Endothelial cell of umbilical vein (primary cell): ENCODE results near the gene KATNAL1. TPM values are rescaled to one million over a fixed set of nuclear protein-coding genes. Genes with fewer than 3 reads are reported as not detected.

Source experiments
- BruUV-seq: library from RNA; stranded (reverse); fragments of 400-500 nt; replicated peaks from 2 replicates; lab custom pipeline; 2021; lab: Mats Ljungman, UMichigan
- CTCF ChIA-PET: fragments of 300-600, 350-600 bp; sonication (Branson Sonifier 250); formaldehyde crosslinking; loops from one replicate; lab custom pipeline; 2021; ENCODE audit warnings: antibody characterized with exemption, inconsistent platforms; lab: Charles Lee
- POLR2A ChIA-PET: fragments of 300-600, 350-600 bp; sonication (Branson Sonifier 250); formaldehyde crosslinking; loops from one replicate; lab custom pipeline; 2021; ENCODE audit warnings: antibody characterized with exemption, inconsistent platforms; lab: Charles Lee
- DNase-seq: peaks from one replicate; pipeline ENCODE4 v3.0.0-alpha.2; 2011; ENCODE audit warnings: low read depth, low spot score
- FAIRE-seq: peaks from 2 replicates; lab custom pipeline; 2011; peaks lifted over from hg19 to GRCh38; lab: Jason Lieb, UNC
- H2AFZ ChIP-seq: 2 replicates; pipeline ENCODE4 v1.6.0; 2012; ENCODE audit warnings: low read depth, low read length, control low read depth, inconsistent platforms
- H3K27ac ChIP-seq: 2 replicates; pipeline ENCODE4 v1.5.1; 2011; ENCODE audit warnings: low read depth, mild to moderate bottlenecking, control low read depth, low read length, moderate library complexity; ENCODE audit not compliant: insufficient read depth
- H3K27me3 ChIP-seq, 2 experiments: 2 replicates each; pipeline versions ENCODE4 v1.6.0 to v1.6.1; 2011; ENCODE audit warnings: low read length in 2 of 2, mixed read lengths in 1 of 2; ENCODE audit not compliant: control insufficient read depth in 2 of 2, insufficient read depth in 2 of 2
- H3K36me3 ChIP-seq, 2 experiments: 2 replicates in 1 of 2; 3 replicates in 1 of 2; pipeline ENCODE4 v1.5.1; 2011; ENCODE audit warnings: low read length in 2 of 2, mild to moderate bottlenecking in 1 of 2, moderate library complexity in 1 of 2; ENCODE audit not compliant: control insufficient read depth in 2 of 2, insufficient read depth in 2 of 2; ENCODE audit errors: extremely low read depth in 1 of 2
- H3K4me1 ChIP-seq: 3 replicates; pipeline ENCODE4 v1.5.1; 2011; ENCODE audit warnings: mild to moderate bottlenecking, low read length; ENCODE audit not compliant: control insufficient read depth, insufficient read depth; ENCODE audit errors: extremely low read depth
- H3K4me2 ChIP-seq: 2 replicates; pipeline ENCODE4 v1.6.1; 2011; ENCODE audit warnings: low read length, control low read depth, mixed read lengths; ENCODE audit not compliant: insufficient read depth
- H3K4me3 ChIP-seq, 3 experiments: fragments of 200-600 bp in 1 of 3; sonication (generic), shearing (Covaris generic) in 1 of 3; replicated peaks in 1 of 3; 2 replicates each; pipeline ENCODE4 v1.5.1; 2011 to 2016; ENCODE audit warnings: control low read depth in 3 of 3, low read length in 3 of 3, mild to moderate bottlenecking in 2 of 3, inconsistent platforms in 1 of 3, low read depth in 1 of 3, moderate library complexity in 1 of 3; ENCODE audit not compliant: insufficient read depth in 1 of 3
- H3K79me2 ChIP-seq: 2 replicates; pipeline ENCODE4 v1.6.0; 2012; ENCODE audit warnings: low read length, inconsistent platforms; ENCODE audit not compliant: control insufficient read depth, insufficient read depth
- H3K9ac ChIP-seq: replicated peaks from 2 replicates; pipeline ENCODE3; 2011; ENCODE audit warnings: low read length, control low read depth; ENCODE audit not compliant: insufficient read depth; ENCODE audit errors: extremely low read depth
- H3K9me1 ChIP-seq: replicated peaks from 3 replicates; pipeline ENCODE4 v1.6.0; 2011; ENCODE audit warnings: mild to moderate bottlenecking, low read length; ENCODE audit not compliant: control insufficient read depth, insufficient read depth; ENCODE audit errors: extremely low read depth
- H3K9me3 ChIP-seq: replicated peaks from 2 replicates; pipeline ENCODE4 v1.5.1; 2012; ENCODE audit warnings: low read length, inconsistent platforms; ENCODE audit not compliant: control insufficient read depth, insufficient read depth
- H4K20me1 ChIP-seq: replicated peaks from 2 replicates; pipeline ENCODE3; 2011; ENCODE audit warnings: mild to moderate bottlenecking, low read length; ENCODE audit not compliant: control insufficient read depth, insufficient read depth; ENCODE audit errors: extremely low read depth
- EZH2 ChIP-seq: IDR thresholded peaks from 2 replicates; pipeline ENCODE4 v1.6.1; 2012; ENCODE audit warnings: borderline replicate concordance, low read depth, mild to moderate bottlenecking, moderate library complexity, low read length, inconsistent platforms; ENCODE audit not compliant: severe bottlenecking
- FOS ChIP-seq: IDR thresholded peaks from 2 replicates; pipeline ENCODE4 v1.6.1; 2011; ENCODE audit warnings: mild to moderate bottlenecking, low read length, moderate library complexity, borderline replicate concordance; ENCODE audit not compliant: insufficient read depth
- GATA2 ChIP-seq: IDR thresholded peaks from 2 replicates; pipeline ENCODE4 v1.7.0; 2011; ENCODE audit warnings: low read depth, mild to moderate bottlenecking, moderate library complexity, mixed read lengths, low read length; ENCODE audit not compliant: insufficient read length, insufficient read depth
- JUN ChIP-seq: IDR thresholded peaks from 2 replicates; pipeline ENCODE4 v1.6.1; 2011; ENCODE audit warnings: borderline replicate concordance, low read depth; ENCODE audit not compliant: insufficient read length, insufficient read depth
- MYC ChIP-seq: IDR thresholded peaks from one replicate; pipeline ENCODE4 v1.6.1; 2011; ENCODE audit warnings: mild to moderate bottlenecking, low read depth, low read length
- POLR2A ChIP-seq: IDR thresholded peaks from 2 replicates; pipeline ENCODE4 v1.6.1; 2012; ENCODE audit warnings: low read depth, mild to moderate bottlenecking, control low read depth, low read length
- POLR2AphosphoS5 ChIP-seq: IDR thresholded peaks from 2 replicates; pipeline ENCODE4 v1.6.1; 2012; ENCODE audit warnings: low read depth, mild to moderate bottlenecking, control low read depth, low read length, moderate library complexity; ENCODE audit not compliant: insufficient read depth
- dilution Hi-C: fragments of 300-500 bp; cut with MboI; formaldehyde crosslinking; loops from one replicate; pipeline ENCODE4 v1.15.0; 2019; ENCODE audit warnings: low sequenced_read_pairs; ENCODE audit not compliant: extremely low pct_ligation_motif_present
- intact Hi-C: fragments of 100-400 bp; cut with micrococcal nuclease; formaldehyde crosslinking; loops from one replicate; pipeline ENCODE4 v1.10.0; 2022
- polyA plus RNA-seq, 4 experiments: library from polyadenylated mRNA; depleted of rRNA in 3 of 4; stranded (reverse) in 3 of 4; unstranded in 1 of 4; fragments of >200 nt; gene quantifications; 2 replicates each; pipeline versions ENCODE4 v1.2.1 to v1.2.3, GENCODE V29; 2011 to 2012; ENCODE audit warnings: missing spikeins in 1 of 4
- total RNA-seq: library from RNA; stranded (reverse); gene quantifications from 2 replicates; pipeline ENCODE4 v1.2.3, GENCODE V29; 2021
- TF ChIP-seq, protein P1 (sequence below), 2 donors: IDR thresholded peaks; 1 replicate in 1 of 2; 2 replicates in 1 of 2; pipeline ENCODE4 v1.5.1; 2011; ENCODE audit warnings: low read length in 2 of 2, mild to moderate bottlenecking in 2 of 2, moderate library complexity in 2 of 2, control low read depth in 1 of 2, inconsistent platforms in 1 of 2, low read depth in 1 of 2; ENCODE audit not compliant: insufficient read depth in 1 of 2; ENCODE audit errors: extremely low read depth in 1 of 2
- TF ChIP-seq, protein P2 (sequence below): IDR thresholded peaks from 2 replicates; pipeline ENCODE4 v1.6.1; 2011; ENCODE audit not compliant: insufficient read depth, insufficient read length

Gene KATNAL1
- total and polyA plus RNA-seq, 2 donors (not counting 3 experiments of a cell fraction or from before 2014, with no cell fraction given) = 7.2 to 49.2 TPM

DNA sequence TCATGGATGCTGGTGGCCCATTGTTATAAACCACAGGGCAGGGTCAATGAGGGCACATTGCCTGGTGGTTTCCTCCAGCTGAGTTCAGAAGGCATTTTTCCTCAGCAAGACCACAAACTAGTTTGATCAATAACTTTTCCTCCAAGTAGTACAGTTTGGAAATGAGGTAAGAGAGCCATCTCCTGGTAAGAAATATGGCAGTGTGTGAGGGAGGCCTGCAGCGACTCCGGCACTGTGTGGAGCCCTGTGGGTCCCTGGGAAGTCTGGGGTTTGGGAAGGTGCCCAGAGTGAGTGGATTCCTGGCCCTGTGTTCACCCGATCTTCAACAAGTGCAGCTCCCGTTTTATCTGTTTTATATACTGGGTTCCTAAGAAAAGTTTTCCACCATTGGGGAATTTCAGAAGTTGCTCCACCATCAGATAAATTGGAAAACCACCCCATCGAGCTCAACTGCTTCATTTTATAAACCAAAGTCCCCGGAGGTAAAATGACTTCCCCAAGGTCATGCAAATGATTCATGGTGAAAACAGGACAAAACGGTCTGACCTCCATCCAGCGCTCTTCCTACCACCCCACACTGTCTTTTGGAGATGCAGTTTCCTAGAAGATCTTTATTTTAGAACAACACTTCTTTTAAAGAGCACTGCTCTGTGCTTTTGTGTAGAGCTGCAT lies 148.4 kb downstream of the KATNAL1 start:
- dilution Hi-C loops = no loop called here
- Histone ChIP-seq H3K4me3 (no peak overlapping the region), H4K20me1 (no peaks in the 10 kb centered on the region), H3K9me3 (no peaks in the 10 kb centered on the region), H3K79me2 (no peaks in the 10 kb centered on the region), H3K27ac (no peak overlapping the region), H3K36me3 (no peaks in the 10 kb centered on the region), H3K4me1 (no peaks in the 10 kb centered on the region), H3K4me2 (no peak overlapping the region), H3K9me1 (no peaks in the 10 kb centered on the region), H2AFZ (no peak overlapping the region), H3K9ac (no peak overlapping the region), H3K27me3 (peaks cover 4 to 8% of the 10 kb centered on the region in 2 experiments)
- no TSS peak for BruUV-seq
- ChIA-PET CTCF (interaction anchor here (3.9 kb wide), 1 partner anchor 27 kb away, joined by 60 read pairs; no protein-coding TSS in a partner anchor), POLR2A (no interaction called here)
- FAIRE-seq (no peak), DNase-seq (no peak)
- no peak for TF ChIP-seq GATA2
- TF ChIP-seq, protein P1, sequence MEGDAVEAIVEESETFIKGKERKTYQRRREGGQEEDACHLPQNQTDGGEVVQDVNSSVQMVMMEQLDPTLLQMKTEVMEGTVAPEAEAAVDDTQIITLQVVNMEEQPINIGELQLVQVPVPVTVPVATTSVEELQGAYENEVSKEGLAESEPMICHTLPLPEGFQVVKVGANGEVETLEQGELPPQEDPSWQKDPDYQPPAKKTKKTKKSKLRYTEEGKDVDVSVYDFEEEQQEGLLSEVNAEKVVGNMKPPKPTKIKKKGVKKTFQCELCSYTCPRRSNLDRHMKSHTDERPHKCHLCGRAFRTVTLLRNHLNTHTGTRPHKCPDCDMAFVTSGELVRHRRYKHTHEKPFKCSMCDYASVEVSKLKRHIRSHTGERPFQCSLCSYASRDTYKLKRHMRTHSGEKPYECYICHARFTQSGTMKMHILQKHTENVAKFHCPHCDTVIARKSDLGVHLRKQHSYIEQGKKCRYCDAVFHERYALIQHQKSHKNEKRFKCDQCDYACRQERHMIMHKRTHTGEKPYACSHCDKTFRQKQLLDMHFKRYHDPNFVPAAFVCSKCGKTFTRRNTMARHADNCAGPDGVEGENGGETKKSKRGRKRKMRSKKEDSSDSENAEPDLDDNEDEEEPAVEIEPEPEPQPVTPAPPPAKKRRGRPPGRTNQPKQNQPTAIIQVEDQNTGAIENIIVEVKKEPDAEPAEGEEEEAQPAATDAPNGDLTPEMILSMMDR (IDR thresholded peaks at IDR 0.05; ENCODE audit: extremely low read depth in 1 of 2, insufficient read depth in 1 of 2, low read depth in 1 of 2, low read length in 2 of 2) = peak in 1 of 2 donors; percentile 21
- intact Hi-C loops = loop anchor here (1.0 kb wide), 1 partner anchor 27 kb away; no protein-coding TSS in a partner anchor

DNA sequence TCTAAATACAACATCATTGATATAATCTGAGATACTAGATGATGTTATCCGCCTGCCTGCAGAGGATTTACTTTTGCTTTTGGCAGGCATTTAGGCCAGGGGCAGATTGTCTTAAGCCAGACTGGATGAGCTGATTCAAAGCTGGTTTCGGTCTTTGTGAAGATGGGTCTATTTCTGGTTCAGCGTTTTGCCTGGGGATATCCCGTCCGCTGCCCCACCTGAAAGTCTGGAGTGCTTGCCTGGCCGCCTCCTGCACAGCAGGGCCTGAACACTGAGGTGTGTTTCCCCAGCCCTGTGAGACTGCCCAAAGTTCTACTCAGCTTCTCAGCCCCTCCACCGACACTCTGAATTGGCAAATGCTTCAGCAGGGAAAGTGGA lies 149.7 kb downstream of the KATNAL1 start:
- BruUV-seq = no TSS peak
- Histone ChIP-seq H3K9ac (no peak overlapping the region), H3K4me2 (no peak overlapping the region), H3K79me2 (no peaks in the 10 kb centered on the region), H3K9me3 (no peaks in the 10 kb centered on the region), H3K27me3 (peaks cover 2 to 3% of the 10 kb centered on the region in 2 experiments), H3K4me1 (no peaks in the 10 kb centered on the region), H2AFZ (no peak overlapping the region), H3K27ac (no peak overlapping the region), H3K4me3 (no peak overlapping the region), H3K36me3 (no peaks in the 10 kb centered on the region), H3K9me1 (no peaks in the 10 kb centered on the region), H4K20me1 (no peaks in the 10 kb centered on the region)
- no peak for FAIRE-seq
- ChIA-PET POLR2A (no interaction called here), CTCF (interaction anchor here (1.1 to 3.9 kb wide), 2 partner anchors 25 to 43 kb away, joined by 6 to 60 read pairs; no protein-coding TSS in a partner anchor)
- dilution Hi-C loops (no loop called here), intact Hi-C loops (no loop called here)
- TF ChIP-seq, protein P2, sequence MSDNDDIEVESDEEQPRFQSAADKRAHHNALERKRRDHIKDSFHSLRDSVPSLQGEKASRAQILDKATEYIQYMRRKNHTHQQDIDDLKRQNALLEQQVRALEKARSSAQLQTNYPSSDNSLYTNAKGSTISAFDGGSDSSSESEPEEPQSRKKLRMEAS = no peak
- TF ChIP-seq GATA2 (no peak), POLR2AphosphoS5 (no peak), MYC (no peak), EZH2 (no peak), FOS (no peak), JUN (no peak), POLR2A (no peak)
- TF ChIP-seq, protein P1 (IDR thresholded peaks at IDR 0.05; ENCODE audit: extremely low read depth in 1 of 2, insufficient read depth in 1 of 2, low read depth in 1 of 2, low read length in 2 of 2) = no peak
- DNase-seq = no peak
